AG04449 (cell line): ENCODE measurements around the gene TIGD7.

Experiments used
- CTCF ChIA-PET: fragments of 350-600 bp; formaldehyde crosslinking; extraction: SDS; loops from one replicate; lab custom pipeline; 2021; ENCODE audit warnings: antibody characterized with exemption; lab: Yijun Ruan, JAX
- POLR2A ChIA-PET: fragments of 400-600, 350-600 bp; formaldehyde crosslinking; extraction: SDS; loops from one replicate; lab custom pipeline; 2020; ENCODE audit warnings: antibody characterized with exemption, inconsistent platforms; lab: Yijun Ruan, JAX
- DNase-seq: peaks from one replicate; pipeline ENCODE4 v3.0.0-alpha.2; 2010; ENCODE audit warnings: low read depth, low spot score
- H3K4me3 ChIP-seq: 2 replicates; pipeline ENCODE4 v1.5.1; 2011; ENCODE audit warnings: low read depth, mild to moderate bottlenecking, control low read depth, low read length
- CTCF ChIP-seq: IDR thresholded peaks from one replicate; pipeline ENCODE4 v1.5.1; 2011; ENCODE audit warnings: mild to moderate bottlenecking, moderate library complexity, low read length, control low read depth, inconsistent platforms; ENCODE audit not compliant: insufficient read depth; ENCODE audit errors: missing control alignments

Gene TIGD7

GRCh38 chr16:3306078-3306477 lies 848 bp upstream of the TIGD7 start:
- ChIA-PET CTCF (interaction anchor here (1.2 kb wide), 1 partner anchor 1171 kb away, joined by 3 read pairs; no protein-coding TSS in a partner anchor), POLR2A (interaction anchor here (2.0 kb wide), 1 partner anchor 23 kb away, joined by 11 read pairs; the partner anchor contains the start of gene ZNF263)
- no peak for DNase-seq
- no peak for TF ChIP-seq CTCF
- H3K4me3 ChIP-seq = peak overlapping the region; percentile 92

- H3K4me3 ChIP-seq = peak overlapping the region; percentile 92
- CTCF ChIA-PET = interaction anchor here (0.7 to 1.0 kb wide), 4 partner anchors 8 to 49 kb away, joined by 3 read pairs; no protein-coding TSS in a partner anchor
- POLR2A ChIA-PET = interaction anchor here (2.0 kb wide), 1 partner anchor 21 kb away, joined by 11 read pairs; the partner anchor contains the start of gene ZNF263
Measured at GRCh38 chr16:3304370-3304769, 860 bp downstream of the TIGD7 start.

GRCh38 chr16:3295783-3296182 lies 9.4 kb downstream of the TIGD7 start:
- CTCF ChIA-PET = no interaction called here
- POLR2A ChIA-PET = interaction anchor here (0.5 kb wide), 1 partner anchor 87 kb away, joined by 3 read pairs; no protein-coding TSS in a partner anchor
- no peak for TF ChIP-seq CTCF
- DNase-seq = no peak
- no peak overlapping the region for H3K4me3 ChIP-seq

More at GRCh38 chr16:3304370-3304769, 860 bp downstream of the TIGD7 start:
- no peak for TF ChIP-seq CTCF
- DNase-seq = no peak

- H3K4me3 ChIP-seq = no peak overlapping the region
- no peak for TF ChIP-seq CTCF
- CTCF ChIA-PET = no interaction called here
- DNase-seq = no peak
- POLR2A ChIA-PET = interaction anchor here (0.5 kb wide), 1 partner anchor 87 kb away, joined by 3 read pairs; no protein-coding TSS in a partner anchor
Measured at GRCh38 chr16:3295209-3295608, 10.0 kb downstream of the TIGD7 start.

GRCh38 chr16:3292604-3293003 lies 12.6 kb downstream of the TIGD7 start:
- CTCF ChIA-PET = no interaction called here
- POLR2A ChIA-PET = interaction anchor here (0.6 to 1.0 kb wide), 2 partner anchors 10 to 157 kb away, joined by 3 to 4 read pairs; no protein-coding TSS in a partner anchor

More at GRCh38 chr16:3292604-3293003, 12.6 kb downstream of the TIGD7 start:
- TF ChIP-seq CTCF = no peak
- H3K4me3 ChIP-seq = no peak overlapping the region
- DNase-seq = peak; percentile 89
